Stimulated activated CD4-positive, alpha-beta T cell treated with anti-CD3 and anti-CD28 coated beads, Interleukin-2, amount 100 ng/mL, for 4 hours (primary cell): Measurements from ENCODE around the gene FGD3.

ENCODE experiments used
- DNase-seq: peaks from one replicate; pipeline ENCODE4 v3.0.0-alpha.2; 2020; ENCODE audit warnings: low read depth

Gene FGD3

DNA sequence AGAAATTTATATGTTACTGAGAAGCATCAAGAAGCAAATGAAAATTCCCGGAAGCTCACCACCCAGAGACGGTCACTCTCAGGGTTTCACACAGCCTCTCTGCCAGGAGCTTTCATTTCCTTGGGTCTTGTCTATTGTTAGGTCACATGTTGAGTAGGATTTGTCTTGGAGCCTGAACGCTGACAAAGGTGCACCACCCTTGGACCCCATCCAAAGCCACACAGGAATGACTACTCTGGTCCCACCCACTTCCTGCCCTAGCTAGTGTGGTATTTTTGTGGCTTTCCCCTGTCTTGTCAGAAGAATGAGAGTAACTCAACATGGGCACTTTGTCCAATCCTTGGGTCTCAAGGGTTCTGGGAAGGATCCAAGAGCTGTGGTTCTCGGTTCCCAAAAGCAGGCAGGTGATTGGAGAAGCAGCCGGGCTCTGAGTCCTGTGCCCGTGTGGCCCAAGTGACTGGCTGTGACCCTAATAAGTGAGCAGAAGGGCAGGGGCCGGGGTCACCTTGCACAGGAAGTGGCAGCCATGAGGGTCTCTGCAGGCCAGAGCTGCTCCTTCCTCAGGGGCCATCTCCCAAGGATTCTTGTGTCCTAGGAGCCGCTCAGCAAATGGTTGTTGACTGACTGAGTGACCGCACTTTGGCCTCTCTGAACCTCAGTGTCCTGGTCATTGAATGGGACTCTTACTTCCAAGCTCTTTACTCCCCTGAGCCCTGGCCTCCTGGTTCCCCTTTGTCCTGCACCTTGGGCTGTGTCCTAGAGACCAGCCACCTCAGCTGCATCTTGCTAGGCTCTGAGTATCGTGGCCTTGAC lies 6.9 kb downstream of the FGD3 start:
- peak; percentile 75 for DNase-seq

DNA sequence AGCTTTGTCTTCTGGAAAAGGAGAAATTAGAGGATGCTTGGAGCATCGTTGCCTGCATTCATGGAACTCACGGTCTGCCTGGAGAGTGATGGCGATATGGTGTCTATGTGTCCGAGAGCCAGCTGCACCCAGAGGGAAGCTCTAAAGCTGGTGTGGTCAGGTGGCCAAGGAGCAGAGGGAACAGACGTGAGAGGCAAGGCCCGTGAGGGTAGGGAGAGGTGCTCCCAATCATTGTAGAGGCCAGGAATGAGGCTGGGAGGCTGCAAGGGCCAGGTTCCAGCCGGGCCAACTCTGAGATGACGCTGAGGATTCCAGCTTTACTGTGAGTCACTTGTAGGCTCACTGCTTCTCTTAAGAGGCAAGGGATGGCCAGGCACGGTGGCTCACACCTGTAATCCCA lies 7.6 kb downstream of the FGD3 start:
- DNase-seq, result no peak

- DNase-seq, result no peak
Observed at GRCh38 chr9:92960561-92961290, 13.4 kb downstream of the FGD3 start.

GRCh38 chr9:92961627-92962302 lies 14.4 kb downstream of the FGD3 start:
- no peak for DNase-seq

GRCh38 chr9:92962303-92962649 lies 15.0 kb downstream of the FGD3 start:
- no peak for DNase-seq

DNA sequence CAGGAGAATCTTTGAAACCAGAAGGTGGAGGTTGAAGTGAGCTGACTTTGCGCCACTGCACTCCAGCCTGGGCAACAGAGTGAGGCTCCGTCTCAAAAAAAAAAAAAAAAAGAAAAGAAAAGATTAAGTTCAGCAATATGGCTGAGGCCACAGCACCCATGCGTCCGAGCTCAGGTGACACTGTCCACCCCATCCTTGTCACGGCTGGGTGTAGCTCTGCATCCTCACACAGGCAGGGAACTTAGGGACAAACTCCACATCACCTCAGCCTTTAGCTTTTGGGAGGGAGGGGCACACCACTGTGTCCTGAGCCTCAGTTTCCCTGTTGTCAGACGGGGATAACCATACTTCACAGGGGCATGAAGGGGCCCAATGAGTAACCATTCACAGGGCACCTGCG lies 15.5 kb downstream of the FGD3 start:
- no peak for DNase-seq

- DNase-seq, result peak; percentile 42
Observed at GRCh38 chr9:92963831-92964606, 16.7 kb downstream of the FGD3 start.

DNA sequence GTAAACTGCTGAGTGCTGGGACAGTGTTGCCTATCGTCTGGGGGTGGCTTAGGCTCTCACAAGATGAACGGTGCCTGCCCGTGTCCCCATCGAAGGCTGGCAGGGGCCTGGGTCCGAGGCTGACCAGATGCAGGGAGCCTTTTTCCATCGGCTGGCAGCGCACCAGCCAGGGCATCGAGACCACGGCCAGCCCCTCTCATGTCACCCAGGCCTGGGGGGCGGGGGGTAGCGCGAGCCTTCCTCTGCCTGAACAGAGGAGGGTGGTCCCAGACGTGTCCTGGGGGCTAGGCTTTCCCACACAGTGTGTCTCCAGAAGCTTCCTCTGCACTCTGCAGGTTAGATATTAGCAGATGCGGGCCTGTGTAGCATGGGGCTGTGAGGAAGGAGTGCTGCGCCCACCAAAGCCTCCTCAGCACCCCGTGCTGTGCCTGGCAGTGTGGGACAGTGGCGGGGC lies 17.3 kb downstream of the FGD3 start:
- no peak for DNase-seq

DNA sequence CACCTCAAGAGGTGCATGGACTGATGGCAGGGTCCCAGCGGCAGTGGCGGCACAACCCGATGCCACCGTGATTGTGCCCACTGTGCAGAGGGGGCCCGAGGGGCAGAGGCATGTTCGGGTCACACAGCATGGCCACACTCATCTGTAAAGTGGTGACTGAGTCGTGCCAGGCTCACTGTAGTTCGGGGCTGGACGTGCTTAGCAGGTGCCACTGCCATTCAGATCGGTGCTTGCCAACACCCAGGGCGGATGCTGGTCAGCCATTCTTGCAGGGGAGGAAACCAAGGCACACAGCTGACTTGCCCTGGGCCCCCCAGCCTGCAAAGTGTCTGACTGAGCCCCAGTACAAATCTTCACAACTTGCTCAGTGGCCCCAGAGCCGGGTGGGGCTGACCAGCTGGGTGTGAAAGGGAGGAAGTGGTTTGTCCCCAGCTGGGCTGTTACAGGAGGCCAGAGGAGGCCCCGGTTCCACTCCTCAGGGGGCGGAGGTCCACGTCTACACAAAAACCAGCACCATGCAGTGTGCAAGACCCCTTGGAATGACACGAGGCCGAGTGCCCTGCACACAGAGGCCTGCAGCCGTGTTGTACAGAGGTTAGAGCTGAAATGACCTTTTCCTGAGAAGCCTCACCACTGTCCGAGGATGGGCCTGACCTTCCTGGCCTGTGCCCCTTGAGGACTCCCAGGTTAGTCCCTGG lies 17.9 kb downstream of the FGD3 start:
- DNase-seq, result no peak

- DNase-seq, result no peak
Observed at GRCh38 chr9:92965759-92966517, 18.6 kb downstream of the FGD3 start.

GRCh38 chr9:92966518-92966800 lies 19.1 kb downstream of the FGD3 start:
- no peak for DNase-seq

- no peak for DNase-seq
Observed at GRCh38 chr9:92968081-92968480, 20.8 kb downstream of the FGD3 start.

DNA sequence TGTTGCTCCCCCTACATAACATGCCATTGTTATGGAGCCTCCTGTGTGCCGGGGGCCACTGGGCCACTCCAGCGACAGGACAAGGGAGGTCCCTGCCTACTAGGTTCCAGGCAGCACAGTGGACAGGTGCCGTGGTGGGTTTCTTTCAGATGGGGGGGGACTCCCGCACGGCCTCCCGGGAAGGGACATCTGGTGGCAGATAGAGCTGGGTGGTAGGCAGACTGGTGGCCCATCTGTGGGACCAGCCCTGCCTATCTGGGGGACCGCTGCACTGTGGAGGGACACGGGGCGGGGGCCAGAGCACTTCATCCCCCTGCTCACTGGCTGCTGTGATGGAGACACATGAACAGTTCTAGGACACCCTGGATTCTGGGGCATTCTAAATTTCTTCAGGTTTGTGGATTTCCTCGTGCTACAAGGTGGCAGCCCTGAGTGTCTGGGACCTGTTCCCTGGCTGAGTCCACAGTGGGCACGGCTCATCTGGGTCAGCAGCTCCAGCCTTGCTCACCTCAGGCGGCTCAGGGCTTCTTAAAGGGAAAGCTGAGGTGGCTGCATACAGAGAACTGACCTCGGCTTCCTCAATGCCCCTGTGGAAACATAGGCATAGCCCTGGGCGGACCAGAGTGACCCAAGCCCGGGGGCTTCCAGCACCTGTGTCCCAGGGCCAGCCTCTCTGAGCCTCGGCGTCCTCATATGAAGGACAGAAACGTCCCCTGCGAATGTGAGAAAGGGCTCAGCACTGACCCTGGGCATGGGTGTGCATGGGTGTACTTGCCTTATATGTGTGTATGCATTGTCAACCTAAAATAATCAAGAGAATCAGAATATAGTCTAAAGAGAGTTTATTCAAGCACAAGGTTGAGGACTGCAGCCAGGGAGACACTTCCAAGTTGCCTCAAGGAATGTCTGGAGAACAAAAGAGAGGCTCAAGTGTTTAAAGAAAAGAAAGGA lies 22.5 kb downstream of the FGD3 start:
- DNase-seq, result no peak

DNA sequence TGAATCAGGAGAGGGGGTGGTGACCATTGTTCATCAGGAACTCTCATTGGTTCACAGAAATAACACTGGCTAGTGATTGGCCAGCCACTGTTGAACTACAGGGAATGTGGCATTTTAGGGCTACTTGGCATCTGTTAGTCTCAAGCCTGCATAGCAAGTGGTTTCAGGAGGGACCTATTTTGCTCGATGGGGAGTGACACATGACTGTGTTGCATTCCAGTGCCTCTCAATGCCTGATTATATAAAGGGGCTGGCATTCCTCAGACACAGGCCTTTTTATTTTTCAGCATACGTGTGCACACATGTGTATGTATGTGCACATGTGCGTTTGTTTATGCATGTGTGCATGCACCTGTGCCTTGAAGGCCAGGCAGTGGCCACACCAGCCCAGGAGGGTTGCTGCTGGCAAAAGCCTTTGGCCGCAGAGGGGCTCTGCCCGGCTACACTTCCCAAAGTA lies 23.2 kb downstream of the FGD3 start:
- no peak for DNase-seq

GRCh38 chr9:92971121-92971520 lies 23.8 kb downstream of the FGD3 start:
- DNase-seq, result no peak

- DNase-seq, result no peak
Observed at GRCh38 chr9:92971776-92972175, 24.5 kb downstream of the FGD3 start.

GRCh38 chr9:92973700-92974099 lies 26.4 kb downstream of the FGD3 start:
- DNase-seq, result no peak

DNA sequence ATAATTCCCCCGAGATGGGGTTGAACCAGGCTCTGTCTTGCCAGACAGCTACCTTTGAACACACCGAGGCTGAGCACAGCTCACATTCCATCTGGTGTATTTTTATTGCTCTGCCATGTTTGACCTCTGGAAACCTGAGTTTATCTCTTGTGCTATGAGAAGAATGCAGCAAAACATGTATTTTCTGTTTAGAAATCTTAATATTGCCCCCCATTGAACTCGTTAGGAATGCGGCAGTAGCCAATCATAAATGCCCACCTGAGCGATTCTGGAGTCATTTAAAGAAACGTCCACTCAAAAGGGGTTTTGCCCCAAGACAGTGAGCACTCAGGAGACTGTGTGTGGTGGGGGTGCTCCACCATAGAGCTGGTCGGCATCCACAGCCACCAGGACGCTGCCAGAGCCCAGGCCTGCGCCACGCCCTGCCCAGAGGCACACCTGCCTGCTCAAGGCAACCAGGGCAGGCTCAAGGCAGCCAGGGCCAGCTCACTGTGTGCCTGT lies 26.9 kb downstream of the FGD3 start:
- DNase-seq, result no peak
